ENCODE measurements around the gene SUMO4.

Gene SUMO4

GRCh38 chr6:149400050-149400449 is at the start of gene SUMO4:
Gene SUMO4 (plus strand): TSS chr6:149400262. CDS start chr6:149400392, 130 bp downstream.
- DNase-seq, result no peak

GRCh38 chr6:149354009-149354408 is 46.1 kb upstream of the SUMO4 start:
- DNase-seq, result no peak

- DNase-seq, result no peak
Measured at GRCh38 chr6:149356081-149356750, 43.8 kb upstream of the SUMO4 start.

- DNase-seq, result no peak
Measured at GRCh38 chr6:149357726-149358538, 42.1 kb upstream of the SUMO4 start.

GRCh38 chr6:149359440-149359839 is 40.6 kb upstream of the SUMO4 start:
- DNase-seq, result no peak

GRCh38 chr6:149360536-149360935 is 39.5 kb upstream of the SUMO4 start:
- DNase-seq, result no peak

GRCh38 chr6:149362289-149362688 is 37.8 kb upstream of the SUMO4 start:
- no peak for DNase-seq

GRCh38 chr6:149363154-149363553 is 36.9 kb upstream of the SUMO4 start:
- DNase-seq, result no peak

GRCh38 chr6:149364557-149364956 is 35.5 kb upstream of the SUMO4 start:
- no peak for DNase-seq

GRCh38 chr6:149365197-149365596 is 34.9 kb upstream of the SUMO4 start:
- no peak for DNase-seq

- no peak for DNase-seq
Measured at GRCh38 chr6:149366267-149366921, 33.7 kb upstream of the SUMO4 start.

- no peak for DNase-seq
Measured at GRCh38 chr6:149368065-149368464, 32.0 kb upstream of the SUMO4 start.

- no peak for DNase-seq
Measured at GRCh38 chr6:149371154-149371553, 28.9 kb upstream of the SUMO4 start.

GRCh38 chr6:149372062-149372461 is 28.0 kb upstream of the SUMO4 start:
- no peak for DNase-seq

GRCh38 chr6:149373511-149373910 is 26.6 kb upstream of the SUMO4 start:
- no peak for DNase-seq

- DNase-seq, result no peak
Measured at GRCh38 chr6:149379977-149380376, 20.1 kb upstream of the SUMO4 start.

- DNase-seq, result no peak
Measured at GRCh38 chr6:149380523-149380922, 19.5 kb upstream of the SUMO4 start.

- no peak for DNase-seq
Measured at GRCh38 chr6:149383371-149383770, 16.7 kb upstream of the SUMO4 start.

GRCh38 chr6:149384464-149384863 is 15.6 kb upstream of the SUMO4 start:
- no peak for DNase-seq

GRCh38 chr6:149385998-149386646 is 13.9 kb upstream of the SUMO4 start:
- no peak for DNase-seq

- DNase-seq, result no peak
Measured at GRCh38 chr6:149387779-149388512, 12.1 kb upstream of the SUMO4 start.

GRCh38 chr6:149389509-149390297 is 10.4 kb upstream of the SUMO4 start:
- DNase-seq, result no peak

Data from DMS79 (cell line).